Stimulated activated CD8-positive, alpha-beta memory T cell treated with anti-CD3 and anti-CD28 coated beads, Interleukin-7, amount 100 ng/mL, for 1 hour (primary cell): ENCODE results near the gene ATRNL1.

Source experiments
- DNase-seq, 2 donors: peaks; one replicate each; pipeline ENCODE4 v3.0.0-alpha.2; 2020; ENCODE audit warnings: low read depth in 2 of 2

The ATRNL1 gene

DNA sequence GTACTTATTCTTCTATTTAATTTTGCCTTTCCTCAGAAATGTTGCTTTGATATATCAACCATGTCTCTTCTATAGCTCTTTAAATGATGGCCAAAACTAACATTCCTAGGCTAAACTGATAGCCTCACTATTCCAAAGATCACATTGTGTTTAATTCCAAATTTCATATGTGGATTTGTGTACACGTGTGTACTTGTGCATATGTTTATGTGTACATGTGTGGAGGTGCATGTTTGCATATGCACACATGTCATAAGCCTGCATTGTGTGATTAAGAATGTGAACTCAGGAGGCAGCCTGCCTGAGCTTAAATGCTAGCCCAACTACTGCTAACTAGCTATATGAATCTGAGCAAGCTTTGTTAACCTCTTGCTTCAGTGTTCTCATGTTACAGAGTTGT lies 753.4 kb downstream of the ATRNL1 start:
- no peak for DNase-seq

DNA sequence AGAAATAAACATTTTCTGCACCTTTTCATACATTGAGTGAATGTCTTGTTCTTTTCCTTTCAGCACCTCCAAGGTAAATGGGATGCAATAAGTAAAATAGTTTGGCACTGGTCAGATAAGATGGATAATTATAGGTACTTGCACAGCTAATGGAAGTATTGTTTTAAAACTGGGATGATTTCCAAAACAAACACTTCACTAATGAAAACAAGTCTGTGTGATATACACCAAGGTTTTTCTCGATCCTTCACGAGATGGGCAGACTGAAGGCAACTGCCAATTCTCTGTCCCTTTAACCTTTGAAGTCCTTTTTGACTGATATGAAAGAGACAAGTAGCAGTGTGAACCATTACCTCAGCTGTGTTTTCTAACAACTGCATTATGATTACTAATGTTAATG lies 756.0 kb downstream of the ATRNL1 start:
- DNase-seq: no peak

DNA sequence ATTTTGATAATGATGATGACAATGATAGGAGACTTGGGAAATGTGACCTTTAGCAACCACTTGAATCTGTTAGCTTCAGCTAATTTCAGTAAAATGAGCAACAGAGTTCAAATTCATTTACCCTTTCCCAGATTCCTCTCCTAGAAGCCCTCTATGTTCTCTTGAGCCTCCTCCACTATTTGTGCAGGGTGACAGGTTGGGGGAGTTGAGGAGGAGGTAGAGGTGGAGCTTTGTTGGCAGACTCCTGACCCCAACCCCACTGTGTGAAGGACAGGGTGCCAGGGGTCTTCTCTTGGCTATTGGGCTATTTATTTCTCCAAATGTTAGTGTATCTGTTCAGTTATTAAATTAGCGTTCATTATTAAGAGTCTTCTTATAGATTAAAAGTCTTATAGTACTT lies 757.5 kb downstream of the ATRNL1 start:
- no peak for DNase-seq

DNA sequence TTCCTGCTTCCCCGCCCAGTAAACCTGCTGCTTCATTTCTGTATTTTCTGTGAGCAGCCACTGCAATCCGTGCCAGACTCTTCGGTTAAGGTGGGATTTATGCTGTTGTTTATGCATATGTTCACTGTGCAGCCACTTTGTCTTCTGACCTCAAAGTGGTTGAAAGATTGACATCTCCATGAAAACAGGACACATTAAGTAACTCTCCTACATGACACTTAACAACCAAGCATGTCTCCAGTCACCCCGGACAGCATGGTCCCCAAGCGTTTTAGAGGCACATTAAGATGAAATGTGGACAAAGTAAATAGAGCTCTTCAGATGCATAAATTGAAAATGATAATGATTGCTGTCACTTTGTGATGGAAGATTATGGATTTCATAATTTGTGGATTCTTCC lies 758.5 kb downstream of the ATRNL1 start:
- DNase-seq: no peak

DNA sequence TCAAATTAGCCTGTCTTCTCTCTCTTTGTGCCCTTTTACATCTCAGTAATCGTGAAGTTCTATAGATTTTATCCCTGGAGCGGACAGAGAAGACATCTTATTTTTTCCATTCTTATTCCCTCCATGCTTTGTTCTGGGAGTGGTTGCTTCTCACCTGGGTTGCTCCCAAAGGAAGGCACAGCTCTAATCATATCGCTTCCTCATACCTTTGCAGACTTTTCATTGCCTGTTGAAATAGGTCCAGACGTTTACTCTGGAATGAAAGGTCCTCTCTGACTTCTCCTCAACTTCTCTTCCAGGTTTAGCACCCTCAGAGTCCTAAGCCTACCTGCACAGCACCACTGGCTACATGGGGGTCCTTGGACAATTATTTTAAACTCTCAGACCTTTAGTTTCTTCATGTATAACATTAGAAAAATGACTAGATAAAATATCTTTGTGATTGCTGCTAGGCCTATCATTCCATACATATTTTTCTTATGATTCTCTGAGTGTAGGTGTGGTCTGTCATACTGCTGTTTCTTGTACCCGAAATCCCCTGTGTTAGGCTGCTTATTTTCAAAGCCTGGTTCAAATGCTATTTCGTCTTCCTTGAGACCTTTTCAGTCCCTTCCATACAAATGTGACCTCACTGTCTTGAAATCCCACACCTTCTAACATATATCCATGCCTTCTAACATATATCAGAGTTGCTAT lies 761.7 kb downstream of the ATRNL1 start:
- DNase-seq: no peak

DNA sequence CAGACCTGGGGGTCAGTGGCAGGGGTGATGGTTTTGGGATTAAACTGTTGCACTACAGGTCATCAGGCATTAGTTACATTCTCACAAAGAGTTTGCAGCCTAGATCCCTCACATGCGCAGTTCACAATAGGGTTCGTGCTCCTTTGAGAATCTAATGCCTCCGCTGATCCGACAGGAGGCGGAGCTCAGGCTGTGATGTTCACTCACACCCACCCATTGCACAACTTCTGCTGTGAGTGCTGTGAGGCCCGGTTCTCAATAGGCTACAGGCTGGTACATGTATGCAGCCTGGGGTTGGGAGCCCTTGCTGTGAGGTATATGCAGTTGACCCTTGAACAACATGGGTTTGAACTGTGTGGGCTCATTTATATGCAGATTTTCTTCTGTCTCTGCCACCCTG lies 763.4 kb downstream of the ATRNL1 start:
- no peak for DNase-seq

DNA sequence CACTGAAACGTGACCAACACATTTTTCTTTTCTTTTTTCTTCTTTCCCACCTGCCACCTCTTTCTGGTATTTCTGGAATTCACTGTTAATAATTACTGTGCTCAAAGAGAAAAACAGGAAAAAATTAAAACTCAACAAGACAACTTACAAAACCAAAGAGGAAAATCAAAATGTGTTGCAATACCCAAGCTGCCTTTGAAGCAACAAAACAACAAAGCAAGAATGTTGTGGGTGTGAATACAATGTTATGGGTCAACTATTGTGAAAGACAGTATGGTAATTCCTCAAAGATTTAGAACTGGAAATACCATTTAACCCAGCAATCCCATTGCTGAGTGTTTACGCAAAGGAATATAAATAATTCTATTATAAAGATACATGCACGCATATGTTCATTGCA lies 764.7 kb downstream of the ATRNL1 start:
- no peak for DNase-seq

DNA sequence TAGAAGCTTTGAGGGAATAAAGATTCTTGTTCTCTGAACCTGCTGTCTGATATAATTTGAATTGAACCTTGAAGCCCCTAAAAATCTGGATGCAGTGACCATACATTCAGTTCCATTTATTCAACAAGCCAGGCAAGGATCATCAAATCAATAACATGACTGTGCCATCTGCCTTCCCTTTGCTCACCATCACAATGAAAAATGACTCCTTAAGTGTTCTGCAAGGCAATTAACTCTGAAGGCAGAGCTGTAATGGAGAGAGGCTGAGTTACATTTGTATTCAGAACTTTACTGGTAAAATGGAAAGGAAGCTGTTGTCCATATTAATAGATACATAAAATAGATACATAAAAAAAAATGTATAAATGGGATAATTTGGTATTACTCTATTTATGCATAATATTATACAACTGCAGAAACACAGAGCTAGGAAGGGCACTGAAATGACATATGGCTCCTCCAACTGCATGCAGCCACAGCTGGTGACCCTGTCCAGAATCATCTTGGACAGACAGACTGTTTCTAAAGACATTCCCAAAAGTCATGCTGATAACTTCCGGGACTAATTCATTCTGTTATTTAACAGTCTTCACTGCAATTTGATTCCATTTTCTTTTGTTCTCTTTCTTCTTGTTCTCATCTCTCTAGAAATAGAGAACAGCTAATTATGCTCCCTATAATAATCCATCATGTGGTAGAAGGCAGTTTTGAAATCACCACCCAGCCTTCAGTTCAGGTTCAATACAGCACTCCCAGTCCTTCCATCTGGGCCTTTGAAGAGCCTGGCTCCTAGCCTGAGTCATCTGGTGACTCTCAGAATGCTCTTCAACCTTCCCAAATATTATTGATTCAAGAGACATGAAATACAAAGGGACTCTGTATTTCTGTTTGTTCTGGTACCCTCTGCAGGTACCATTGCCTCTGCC lies 767.3 kb downstream of the ATRNL1 start:
- no peak for DNase-seq

DNA sequence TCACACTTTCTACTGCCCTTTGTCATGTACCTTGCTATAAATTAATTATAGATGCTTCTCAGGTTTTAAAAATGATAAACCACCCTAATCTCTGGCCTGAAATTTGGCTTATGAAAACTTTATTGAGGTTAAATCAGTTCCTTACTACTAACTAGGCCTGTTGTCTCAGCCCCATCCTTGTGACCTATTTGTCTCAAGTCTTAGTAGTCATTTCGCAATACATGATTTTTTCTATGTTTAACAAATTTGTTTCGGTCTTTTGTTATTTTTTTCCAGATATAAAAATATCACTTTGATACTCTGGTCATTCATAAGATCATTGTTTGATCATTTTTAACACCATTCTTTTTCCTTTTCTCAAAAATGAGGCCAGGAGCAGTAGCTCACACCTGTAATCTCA lies 768.3 kb downstream of the ATRNL1 start:
- no peak for DNase-seq

DNA sequence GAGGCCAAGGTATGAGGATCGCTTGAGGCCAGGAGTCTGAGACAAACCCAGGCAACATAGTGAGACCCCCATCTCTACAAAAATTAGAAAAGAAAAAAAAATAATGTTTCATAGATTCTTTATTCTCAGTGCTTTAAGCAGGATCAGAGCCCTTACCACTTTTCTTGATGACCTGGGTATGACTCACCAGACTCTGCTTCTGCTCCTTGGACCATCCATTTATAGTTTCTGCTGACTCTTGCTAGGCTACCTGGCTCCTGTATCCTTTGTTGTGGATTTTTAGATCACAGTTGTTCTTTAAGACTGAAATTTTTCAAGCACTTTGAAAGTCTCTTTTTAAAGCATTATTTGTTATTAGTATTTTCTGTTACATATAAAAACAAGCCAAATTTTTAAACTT lies 768.7 kb downstream of the ATRNL1 start:
- DNase-seq: no peak

DNA sequence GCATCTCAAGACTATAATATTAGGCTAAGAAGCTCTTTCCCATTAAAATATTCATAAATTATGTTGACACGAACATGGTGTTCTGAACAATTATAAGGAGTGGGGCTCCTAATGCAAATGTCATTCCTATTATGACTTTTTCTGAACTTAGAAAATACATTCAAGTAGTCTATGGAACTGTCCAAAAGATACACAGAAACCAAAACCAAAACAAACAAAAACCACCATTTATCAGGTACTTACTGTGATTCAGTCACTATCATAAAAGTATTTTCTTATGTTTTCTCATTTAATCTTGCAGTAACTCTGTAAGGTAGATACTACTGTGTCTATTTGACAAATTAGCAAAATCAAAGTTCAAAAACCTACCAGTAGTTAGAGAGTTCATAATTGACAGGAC lies 773.0 kb downstream of the ATRNL1 start:
- DNase-seq: no peak

DNA sequence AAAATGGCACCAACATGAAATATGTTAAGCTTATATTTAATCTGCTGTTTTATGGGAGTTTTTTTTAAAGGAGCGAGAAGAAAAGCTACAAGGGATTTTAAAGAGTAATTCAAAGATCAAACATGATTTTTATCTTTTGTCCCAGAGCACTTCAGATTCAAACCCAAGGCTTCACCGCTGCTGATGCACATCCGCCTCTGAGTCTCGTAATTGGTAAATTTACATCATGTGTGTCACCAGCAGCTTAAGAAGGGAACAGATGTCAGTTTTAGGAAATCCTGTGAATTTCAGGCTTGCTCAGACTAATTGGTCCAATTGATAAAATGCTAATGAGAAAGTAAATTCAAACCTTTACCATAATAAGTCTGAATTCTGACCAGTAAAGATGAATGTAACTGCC lies 773.5 kb downstream of the ATRNL1 start:
- no peak for DNase-seq

DNA sequence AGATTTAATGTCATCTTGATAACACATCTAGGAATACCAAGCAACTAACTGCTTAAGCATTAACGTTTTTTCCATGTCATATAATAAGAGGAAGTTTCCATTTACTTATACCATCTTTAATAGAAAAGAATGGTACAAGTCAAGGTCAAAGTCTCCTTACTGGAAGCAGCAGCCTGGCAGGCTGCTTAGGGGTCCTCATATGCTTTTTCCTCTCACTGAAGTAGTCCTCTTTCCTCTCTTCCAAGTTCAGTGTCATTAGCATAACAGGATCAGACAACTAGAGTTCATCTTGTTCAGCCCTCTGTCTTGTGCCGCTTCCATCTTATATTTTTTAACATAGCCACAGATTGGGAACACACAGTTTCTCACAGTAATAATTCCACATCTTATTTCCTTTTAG lies 774.1 kb downstream of the ATRNL1 start:
- no peak for DNase-seq

DNA sequence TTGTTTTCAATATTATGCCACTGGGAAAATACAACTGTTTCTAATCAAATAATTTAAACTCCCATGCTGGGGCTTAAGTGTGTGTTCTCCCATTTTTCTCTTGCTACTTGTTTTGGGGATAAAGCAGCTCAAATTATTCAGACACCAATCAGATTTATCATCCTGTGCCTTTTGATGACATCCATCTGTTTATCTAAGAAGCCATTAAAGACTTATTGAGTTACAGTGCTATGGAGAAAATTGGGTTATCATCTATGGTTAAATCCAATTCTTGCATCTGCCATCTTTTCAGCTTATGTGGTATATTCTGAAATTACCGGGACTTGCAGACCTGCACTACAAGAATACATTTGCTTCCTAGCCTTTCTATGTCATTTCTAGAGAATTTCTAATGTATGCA lies 778.7 kb downstream of the ATRNL1 start:
- no peak for DNase-seq

DNA sequence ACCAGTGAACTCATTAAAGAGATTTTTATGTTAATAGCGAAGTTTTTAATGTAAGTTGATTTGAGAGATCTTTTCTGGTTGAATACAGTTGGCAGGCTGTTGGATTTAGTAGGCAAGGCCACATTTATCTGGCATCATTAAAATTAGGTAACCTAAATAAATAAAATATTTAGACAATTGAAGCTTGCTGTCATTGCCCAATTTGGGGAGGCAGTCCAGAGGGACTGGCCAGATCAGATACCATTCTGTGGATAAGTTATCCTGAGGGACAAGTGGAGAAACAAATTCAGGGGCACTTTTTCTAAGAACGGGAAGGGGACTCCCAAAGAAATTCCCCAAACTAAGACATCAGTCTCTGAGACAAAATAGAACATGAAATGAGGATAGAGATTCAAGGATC lies 782.0 kb downstream of the ATRNL1 start:
- DNase-seq: no peak

DNA sequence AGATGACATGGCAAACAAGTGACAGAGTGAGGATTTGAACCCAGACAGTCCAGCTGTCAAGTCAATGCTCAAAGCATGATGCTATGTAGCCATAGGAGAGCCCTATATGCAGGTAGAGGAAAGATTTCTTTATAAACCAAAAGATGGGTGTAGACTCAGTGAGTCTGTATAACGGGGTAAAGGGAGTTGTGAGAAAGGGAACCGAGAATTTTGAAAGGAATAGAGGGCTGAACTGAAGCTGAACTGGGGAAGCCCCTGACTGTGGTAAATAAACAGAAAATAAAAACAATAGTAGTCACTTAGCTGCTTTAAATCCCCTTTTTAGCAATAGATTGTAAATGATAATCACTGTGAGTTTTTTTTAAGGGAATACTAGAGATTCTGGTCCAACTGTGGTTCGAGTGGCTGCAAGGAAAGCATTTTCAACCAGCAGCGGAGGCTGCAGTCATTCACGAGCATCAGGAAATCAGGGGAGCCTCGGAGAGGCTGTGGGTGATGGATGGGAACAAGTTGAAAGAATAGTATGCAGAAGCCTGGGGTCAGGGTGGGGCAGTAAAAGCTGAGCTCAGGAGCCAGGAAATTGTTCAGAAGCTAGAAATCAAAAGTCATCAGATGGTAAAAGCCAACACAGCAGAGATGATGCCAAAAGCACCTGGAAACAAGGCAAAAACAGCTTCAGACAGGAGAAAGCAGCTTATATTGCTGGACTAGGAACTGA lies 786.4 kb downstream of the ATRNL1 start:
- no peak for DNase-seq

DNA sequence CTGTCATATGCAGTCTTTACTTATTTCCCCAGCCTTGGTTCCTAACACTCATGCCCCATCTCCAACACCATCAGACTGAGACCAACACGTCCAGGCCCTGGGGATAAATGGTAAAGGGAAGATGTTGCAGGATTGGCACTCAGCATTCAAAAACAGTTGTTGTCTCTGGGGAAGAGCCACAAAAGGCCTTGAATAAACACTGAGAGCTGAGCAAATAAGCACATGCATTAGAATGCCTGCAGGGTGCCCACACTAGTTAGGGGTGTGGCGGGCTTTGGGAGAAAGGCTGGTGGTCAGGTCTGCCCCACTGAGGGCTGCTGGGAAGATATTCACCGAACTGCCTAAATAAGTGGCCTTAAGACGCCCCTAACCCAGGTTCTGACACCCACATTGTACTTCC lies 788.9 kb downstream of the ATRNL1 start:
- DNase-seq: no peak

DNA sequence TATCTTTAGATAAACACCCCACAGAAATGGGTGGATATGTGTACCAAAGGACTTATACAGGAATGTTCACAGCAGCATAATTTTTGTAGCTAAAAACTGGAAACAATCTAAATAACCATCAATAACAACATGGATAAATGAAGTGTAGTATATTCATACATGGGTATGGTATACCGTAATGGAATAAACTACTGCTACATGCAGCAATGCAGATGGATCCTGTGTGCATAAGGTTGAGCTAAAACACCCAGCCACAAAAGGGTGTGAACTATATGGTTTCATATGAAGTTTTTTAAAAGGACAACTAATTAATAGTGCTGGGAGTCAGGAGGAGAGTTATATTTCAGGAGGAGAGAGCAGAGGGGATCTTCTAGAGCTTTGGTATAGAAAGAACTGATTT lies 790.2 kb downstream of the ATRNL1 start:
- no peak for DNase-seq

DNA sequence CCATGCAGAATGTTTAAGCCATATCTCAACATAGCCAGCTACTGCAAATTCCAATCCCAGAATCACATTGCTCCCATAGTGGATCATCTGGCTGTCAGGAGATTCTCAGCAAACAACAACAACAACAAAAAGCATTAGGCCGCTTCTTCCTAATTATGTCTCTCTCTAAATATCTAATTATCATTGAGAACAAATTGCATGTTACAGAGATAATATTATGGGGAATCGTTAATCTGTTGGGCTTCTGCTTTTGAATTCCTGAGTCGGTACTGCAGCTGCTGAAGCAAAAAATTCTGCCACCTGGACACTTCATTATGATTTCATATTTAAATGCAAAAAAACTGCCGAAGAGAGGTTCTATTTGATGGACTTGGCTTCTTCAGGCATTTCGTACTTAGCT lies 791.2 kb downstream of the ATRNL1 start:
- DNase-seq: no peak

DNA sequence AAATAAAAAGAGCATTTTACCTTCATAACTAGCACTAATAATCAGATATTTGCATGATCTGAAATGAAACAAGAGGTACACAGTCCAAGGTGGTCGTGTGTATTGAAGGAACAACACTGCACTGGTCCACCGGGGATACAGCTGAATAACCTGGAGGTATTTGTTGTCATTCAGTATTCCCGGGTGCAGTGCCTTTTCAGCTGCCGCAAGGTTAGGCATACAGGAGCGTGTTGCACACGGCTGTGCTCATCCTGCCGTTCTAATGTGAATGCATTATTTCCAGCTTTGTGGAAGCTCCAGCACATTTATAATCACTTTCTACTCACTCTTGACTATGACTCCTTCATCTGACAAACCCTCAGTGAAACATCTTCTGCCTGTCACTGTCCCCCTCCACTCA lies 802.0 kb downstream of the ATRNL1 start:
- DNase-seq: no peak

DNA sequence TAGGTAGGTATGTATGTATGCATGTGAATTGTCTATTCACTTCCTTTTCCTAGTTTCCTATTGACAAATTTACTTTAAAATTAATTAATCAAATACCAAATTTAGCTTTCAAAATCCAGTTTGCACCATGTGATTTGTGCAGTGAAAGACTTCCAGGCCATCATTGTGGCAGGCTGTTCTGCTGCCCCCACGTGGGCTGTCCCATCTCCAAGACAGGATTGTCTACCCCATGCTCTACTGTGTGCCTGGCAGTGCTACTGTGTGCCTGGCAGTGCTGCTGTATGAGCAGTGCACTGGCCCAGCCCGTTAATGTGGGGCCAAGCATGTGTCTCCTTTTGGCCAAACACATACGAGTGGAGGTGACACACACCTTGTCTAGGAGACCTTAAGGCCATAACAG lies 805.1 kb downstream of the ATRNL1 start:
- no peak for DNase-seq

DNA sequence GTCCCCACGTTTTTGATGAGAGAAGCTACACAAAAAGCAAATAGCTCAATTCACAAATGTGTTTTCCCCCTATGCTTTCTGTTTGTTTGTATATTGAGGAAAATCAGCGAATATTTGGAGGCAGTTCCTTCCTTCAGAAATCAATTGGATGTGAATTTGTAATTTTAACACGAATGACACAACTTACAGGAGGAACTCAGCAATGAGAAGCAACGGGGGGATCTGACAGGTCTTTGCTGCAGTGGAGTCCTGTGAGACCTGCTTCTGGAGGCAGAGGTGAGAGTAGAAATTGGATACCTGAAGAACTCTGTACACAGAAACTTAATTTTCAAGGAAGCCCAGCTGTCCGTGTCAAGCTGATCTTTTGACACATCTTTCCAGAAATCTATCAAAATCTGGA lies 809.4 kb downstream of the ATRNL1 start:
- no peak for DNase-seq

DNA sequence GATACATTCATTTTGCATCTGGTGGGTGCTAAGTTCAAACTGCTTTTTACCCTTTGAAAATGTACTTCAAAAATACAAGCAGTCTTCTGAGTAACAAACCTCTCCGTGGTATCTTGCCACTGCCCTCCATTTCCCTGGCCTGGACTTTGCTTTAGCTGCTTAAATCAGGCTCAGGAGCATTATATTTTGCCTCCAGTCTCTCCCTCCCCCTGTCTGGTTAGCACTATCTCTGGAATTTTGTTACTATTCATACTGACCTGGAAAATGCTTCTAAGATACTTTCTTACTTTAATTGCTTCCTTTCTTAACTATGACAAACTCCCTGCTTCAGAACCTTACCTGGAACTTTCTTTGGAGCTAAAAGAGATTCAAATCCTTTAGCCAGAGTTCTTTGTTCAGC lies 810.0 kb downstream of the ATRNL1 start:
- DNase-seq: no peak
